ENCODE results near the gene CSNK1G2. TPM values are rescaled to one million over a fixed set of nuclear protein-coding genes. Genes with fewer than 3 reads are reported as not detected.

Gene CSNK1G2
- total RNA-seq, 4 donors from 2014 or later = 17.3 to 50.9 (median 26.2) TPM

DNA sequence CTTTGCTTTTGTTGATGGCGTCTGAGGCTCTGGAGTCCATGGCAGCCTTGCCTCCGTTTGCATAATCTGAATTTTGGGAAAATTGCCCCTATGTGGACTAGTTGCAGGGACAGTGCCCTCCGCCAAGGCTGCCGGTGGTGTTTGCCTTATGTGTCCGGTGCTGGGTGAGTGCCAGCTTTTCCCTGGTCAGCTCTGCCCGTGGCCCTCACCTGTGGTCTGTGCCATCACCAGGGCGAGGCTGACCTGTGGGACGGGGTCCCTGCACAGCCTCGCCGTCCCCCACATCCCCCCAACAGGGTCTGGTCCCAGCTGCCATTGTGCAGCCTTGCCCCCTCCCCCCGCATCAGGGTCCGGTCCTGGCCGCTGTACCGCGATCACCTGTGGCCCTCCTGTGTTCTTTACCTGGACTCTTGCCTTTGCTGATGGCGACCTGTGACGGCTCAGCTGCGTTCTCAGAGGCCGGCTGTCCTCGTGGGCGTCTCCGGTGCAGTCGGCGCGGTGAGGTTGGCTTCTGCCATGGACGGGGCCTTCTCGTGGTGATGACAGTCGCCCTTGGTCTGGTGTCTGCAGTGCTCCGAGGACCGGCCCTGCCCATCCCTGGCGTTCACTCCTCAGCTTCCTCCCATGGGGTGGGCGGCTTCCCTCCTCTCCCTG, 12.6 kb downstream of the CSNK1G2 start:
- TF ChIP-seq CTCF (IDR thresholded peaks at IDR 0.05; ENCODE audit: low read depth) = no peak

DNA sequence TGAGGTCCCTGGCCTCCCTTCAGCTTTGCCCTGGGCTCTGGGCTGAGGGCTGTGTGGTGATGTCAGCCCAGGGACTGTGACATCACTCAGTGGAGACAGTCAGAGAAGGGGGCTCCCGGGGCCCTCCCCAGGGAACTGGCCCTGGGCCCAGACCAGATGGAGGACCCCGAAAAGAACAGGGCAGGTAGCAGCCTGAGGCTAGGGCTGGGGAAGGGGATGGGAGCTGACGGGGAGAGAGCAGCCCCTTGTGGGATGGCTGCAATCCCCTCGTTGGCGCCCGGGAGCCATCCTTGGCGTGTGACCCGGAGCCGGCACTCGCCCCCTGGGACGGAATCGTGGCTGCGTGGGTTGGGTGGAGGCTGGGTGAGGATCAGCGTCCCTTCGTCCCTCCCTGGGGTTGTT, 13.6 kb downstream of the CSNK1G2 start:
- no peak for TF ChIP-seq CTCF (IDR thresholded peaks at IDR 0.05; ENCODE audit: low read depth)

DNA sequence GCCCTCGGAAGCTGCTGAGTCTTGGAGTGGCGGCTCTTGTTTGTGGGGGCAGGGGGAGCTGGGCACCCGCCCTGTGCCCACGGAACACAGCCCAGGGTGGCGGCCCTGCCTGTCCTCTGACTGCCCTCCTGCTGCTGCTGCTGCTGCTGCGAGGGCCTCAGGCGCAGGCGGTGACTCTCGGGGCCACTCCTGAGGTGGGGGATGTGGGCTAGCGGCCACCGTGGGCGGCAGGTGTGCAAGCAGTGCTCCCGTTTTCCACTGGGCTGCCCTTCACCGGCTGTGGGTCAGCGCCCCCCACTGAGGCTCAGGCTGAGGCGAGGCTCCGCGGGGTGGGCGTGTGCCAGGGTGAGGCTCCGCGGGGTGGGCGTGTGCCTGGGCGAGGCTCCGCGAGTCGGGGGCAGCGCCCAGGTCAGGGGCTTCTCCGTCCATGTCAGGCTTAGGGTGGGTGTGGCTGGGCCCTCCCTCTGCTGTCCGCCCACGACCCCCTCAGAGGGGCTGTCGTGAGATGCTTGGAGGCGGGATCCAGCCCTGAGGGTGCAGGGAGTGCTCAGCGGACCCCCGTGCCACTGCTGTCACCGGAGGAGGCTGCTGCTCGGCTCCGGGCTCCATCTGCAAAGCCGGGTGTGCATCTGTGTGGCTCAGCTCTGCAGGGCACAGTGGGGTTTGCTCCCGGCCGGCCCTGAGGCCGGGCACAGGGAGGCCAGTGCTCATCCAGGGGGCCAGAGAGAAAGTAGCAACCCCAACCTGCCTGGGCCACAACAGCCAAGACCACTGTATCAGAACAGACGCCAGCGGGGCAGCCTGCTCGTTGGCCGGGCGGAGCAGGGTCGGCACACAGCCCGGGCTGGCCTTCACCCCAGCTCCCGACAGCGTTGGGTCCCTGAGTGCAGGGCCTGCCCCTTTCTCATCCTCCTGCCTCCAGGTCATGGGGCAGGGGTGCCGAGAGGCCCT, 14.5 kb downstream of the CSNK1G2 start:
- TF ChIP-seq CTCF (IDR thresholded peaks at IDR 0.05; ENCODE audit: low read depth) = no peak

- no peak for TF ChIP-seq CTCF (IDR thresholded peaks at IDR 0.05; ENCODE audit: low read depth)
These were observed 15.1 kb downstream of the CSNK1G2 start for GRCh38 chr19:1956122-1956494.

DNA sequence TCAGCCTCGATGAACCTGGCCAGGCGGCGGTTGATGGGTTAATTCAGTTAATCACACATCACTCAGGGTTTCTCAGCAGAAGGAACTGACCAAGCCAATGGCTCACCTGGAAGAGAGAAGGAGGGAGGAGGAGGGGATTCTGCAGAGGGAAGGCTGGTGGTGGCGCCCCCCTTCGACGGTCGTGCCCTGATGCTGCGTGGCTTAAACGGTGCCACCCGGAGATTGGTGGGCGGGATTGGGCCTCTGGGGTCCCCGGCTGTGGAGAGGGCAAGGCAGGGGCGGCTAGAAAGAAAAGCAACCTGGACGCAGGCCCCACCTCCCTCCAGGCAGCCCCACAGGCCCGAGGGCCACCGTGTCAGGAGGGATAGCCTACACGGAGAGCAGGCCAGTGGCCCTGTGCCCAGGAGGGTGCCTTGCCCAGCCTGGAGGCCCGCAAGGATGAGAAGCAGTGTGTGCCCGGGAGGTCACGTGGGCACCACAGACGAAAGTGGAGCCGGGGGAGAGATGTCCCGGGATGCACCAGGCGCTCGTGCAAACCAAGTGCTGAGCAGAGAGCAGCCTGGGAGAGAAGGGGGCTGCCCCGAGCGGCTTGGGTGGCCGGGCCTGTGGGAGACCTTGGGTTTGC, 16.0 kb downstream of the CSNK1G2 start:
- TF ChIP-seq CTCF (IDR thresholded peaks at IDR 0.05; ENCODE audit: low read depth) = no peak

GRCh38 chr19:1957562-1958248, 16.7 kb downstream of the CSNK1G2 start:
- no peak for TF ChIP-seq CTCF (IDR thresholded peaks at IDR 0.05; ENCODE audit: low read depth)

Data from subcutaneous adipose tissue (tissue), 4 donors.